HEK293 (cell line): ENCODE measurements around the gene TRAK1.

Experiments
- CTCF ChIA-PET: fragments of 350-600 bp; formaldehyde crosslinking; extraction: SDS; loops from one replicate; lab custom pipeline; 2021; ENCODE audit warnings: antibody characterized with exemption; lab: Yijun Ruan, JAX
- POLR2A ChIA-PET: fragments of 300-600 bp; formaldehyde crosslinking; extraction: SDS; loops from one replicate; lab custom pipeline; 2020; ENCODE audit warnings: antibody characterized with exemption, inconsistent platforms; lab: Yijun Ruan, JAX
- H3K27ac ChIP-seq: fragments of 200-500 bp; sonication (Bioruptor generic); 2 replicates; pipeline ENCODE4 v1.5.1; 2014; ENCODE audit warnings: low read depth, low read length, control low read depth, inconsistent platforms; ENCODE audit errors: extremely low read depth
- H3K36me3 ChIP-seq, 2 experiments: fragments of 200-500 bp in 1 of 2; sonication (Bioruptor generic) in 1 of 2; 1 replicate in 1 of 2; 2 replicates in 1 of 2; pipeline ENCODE4 v1.5.1; 2014 to 2017; ENCODE audit warnings: inconsistent platforms in 2 of 2, low read length in 2 of 2; ENCODE audit not compliant: control insufficient read depth in 2 of 2, insufficient read depth in 1 of 2
- H3K4me1 ChIP-seq: fragments of 200-500 bp; sonication (Bioruptor generic); 2 replicates; pipeline ENCODE4 v1.5.1; 2014; ENCODE audit warnings: mild to moderate bottlenecking, low read length, inconsistent platforms; ENCODE audit not compliant: control insufficient read depth, insufficient read depth
- H3K4me3 ChIP-seq: 2 replicates; pipeline ENCODE4 v1.5.1; 2011; ENCODE audit warnings: low read depth, mild to moderate bottlenecking, control low read depth, low read length, moderate library complexity
- H3K9me3 ChIP-seq: fragments of 200-500 bp; sonication (Bioruptor generic); 2 replicates; pipeline ENCODE4 v1.5.1; 2014; ENCODE audit warnings: low read depth, low read length, inconsistent platforms; ENCODE audit not compliant: control insufficient read depth, insufficient read depth
- BCL11B ChIP-seq: fragments of 450-650 bp; formaldehyde crosslinking; IDR thresholded peaks from 2 replicates; pipeline ENCODE4 v1.5.1; 2016; ENCODE audit warnings: low read depth, missing biosample characterization, missing genetic modification characterization
- BCL6B ChIP-seq: fragments of 450-650 bp; formaldehyde crosslinking; IDR thresholded peaks from 2 replicates; pipeline ENCODE4 v1.5.1; 2017; ENCODE audit warnings: missing biosample characterization, missing genetic modification characterization
- EGR2 ChIP-seq: fragments of 450-650 bp; formaldehyde crosslinking; IDR thresholded peaks from 2 replicates; pipeline ENCODE4 v1.5.1; 2016; ENCODE audit warnings: low read depth, missing biosample characterization, missing genetic modification characterization
- GLI2 ChIP-seq: fragments of 450-650 bp; formaldehyde crosslinking; IDR thresholded peaks from 2 replicates; pipeline ENCODE4; 2017; ENCODE audit warnings: missing biosample characterization, missing genetic modification characterization, low read depth, borderline replicate concordance
- PBX3 ChIP-seq: sonication (generic); formaldehyde crosslinking; IDR thresholded peaks from 2 replicates; pipeline ENCODE4 v1.8.1; 2022; ENCODE audit warnings: mild to moderate bottlenecking, moderate library complexity, missing genetic modification reagents
- SCRT2 ChIP-seq: fragments of 450-650 bp; formaldehyde crosslinking; IDR thresholded peaks from 2 replicates; pipeline ENCODE4 v1.5.1; 2016; ENCODE audit warnings: missing biosample characterization, missing genetic modification characterization
- SP7 ChIP-seq: fragments of 450-650 bp; formaldehyde crosslinking; IDR thresholded peaks from 2 replicates; pipeline ENCODE4 v1.5.1; 2016; ENCODE audit warnings: missing biosample characterization, missing genetic modification characterization
- ZBTB11 ChIP-seq: fragments of 450-650 bp; formaldehyde crosslinking; conservative IDR thresholded peaks from 2 replicates; pipeline ENCODE4 v1.5.1; 2016; ENCODE audit warnings: low read depth, missing biosample characterization, missing genetic modification characterization
- ZBTB17 ChIP-seq: fragments of 450-650 bp; formaldehyde crosslinking; IDR thresholded peaks from 2 replicates; pipeline ENCODE4 v1.5.1; 2016; ENCODE audit warnings: missing biosample characterization, missing genetic modification characterization
- ZBTB48 ChIP-seq: fragments of 450-650 bp; formaldehyde crosslinking; IDR thresholded peaks from 2 replicates; pipeline ENCODE4 v1.5.1; 2016; ENCODE audit warnings: missing biosample characterization, missing genetic modification characterization
- ZBTB49 ChIP-seq: fragments of 450-650 bp; formaldehyde crosslinking; IDR thresholded peaks from 2 replicates; pipeline ENCODE4 v1.5.1; 2016; ENCODE audit warnings: missing biosample characterization, missing genetic modification characterization, low read depth
- ZFHX2 ChIP-seq: fragments of 450-650 bp; formaldehyde crosslinking; conservative IDR thresholded peaks from 2 replicates; pipeline ENCODE4 v1.5.1; 2016; ENCODE audit warnings: missing biosample characterization, missing genetic modification characterization
- ZNF138 ChIP-seq: fragments of 450-650 bp; formaldehyde crosslinking; IDR thresholded peaks from 2 replicates; pipeline ENCODE4 v1.5.1; 2016; ENCODE audit warnings: missing biosample characterization, missing genetic modification characterization, borderline replicate concordance
- ZNF16 ChIP-seq: fragments of 450-650 bp; formaldehyde crosslinking; IDR thresholded peaks from 2 replicates; pipeline ENCODE4 v1.5.1; 2016; ENCODE audit warnings: low read depth, missing biosample characterization, missing genetic modification characterization
- ZNF169 ChIP-seq: fragments of 450-650 bp; formaldehyde crosslinking; IDR thresholded peaks from 2 replicates; pipeline ENCODE4 v1.5.1; 2016; ENCODE audit warnings: missing biosample characterization, missing genetic modification characterization
- ZNF221 ChIP-seq: fragments of 450-650 bp; formaldehyde crosslinking; IDR thresholded peaks from 2 replicates; pipeline ENCODE4 v1.5.1; 2017; ENCODE audit warnings: missing biosample characterization, missing genetic modification characterization, borderline replicate concordance
- ZNF791 ChIP-seq: fragments of 450-650 bp; formaldehyde crosslinking; IDR thresholded peaks from 2 replicates; pipeline ENCODE4 v1.5.1; 2016; ENCODE audit warnings: missing biosample characterization, missing genetic modification characterization

Gene TRAK1

GRCh38 chr3:42090973-42091731 lies at the start of gene TRAK1:
Gene TRAK1, plus strand, starts transcription at chr3:42091357. Its CDS starts 113 bp downstream, at chr3:42091470.
- Histone ChIP-seq H3K4me3 (no peak within 1 kb of the TSS), H3K36me3 (peaks cover 0 to 27% of the 10 kb centered on the region in 2 experiments; a peak in 1 of 3 replicates), H3K9me3 (no peaks in the 10 kb centered on the region), H3K27ac (no peak within 1 kb of the TSS), H3K4me1 (no peaks in the 10 kb centered on the region)
- ChIA-PET CTCF (interaction anchor here (0.9 to 1.3 kb wide), 2 partner anchors 8 to 100 kb away, joined by 4 to 5 read pairs; no protein-coding TSS in a partner anchor), POLR2A (no interaction called here)
- TF ChIP-seq BCL11B (tag by site-specific recombination) (no peak), SCRT2 (no peak), PBX3 (no peak)

- CTCF ChIA-PET = interaction anchor here (0.6 to 1.0 kb wide), 2 partner anchors 27 to 851 kb away, joined by 3 to 4 read pairs; no protein-coding TSS in a partner anchor
- no peaks in the 10 kb centered on the region for H3K36me3 ChIP-seq
- H3K4me1 ChIP-seq = peaks cover 14% of the 10 kb centered on the region
- POLR2A ChIA-PET = interaction anchor here (1.3 kb wide), 1 partner anchor 11 kb away, joined by 4 read pairs; no protein-coding TSS in a partner anchor
- no peak overlapping the region for H3K4me3 ChIP-seq
- TF ChIP-seq BCL6B (tag by site-specific recombination) (no peak), ZBTB17 (no peak), ZNF16 (tag by site-specific recombination) (no peak), ZNF138 (tag by site-specific recombination) (no peak), GLI2 (no peak), ZFHX2 (tag by site-specific recombination) (no peak)
- H3K27ac ChIP-seq = peak overlapping the region; percentile 60
- H3K9me3 ChIP-seq = no peaks in the 10 kb centered on the region
These were observed 48.4 kb upstream of the TRAK1 start for GRCh38 chr3:42042747-42043098.

- peaks cover 14% of the 10 kb centered on the region for H3K4me1 ChIP-seq
- ChIA-PET POLR2A (interaction anchor here (1.2 to 1.3 kb wide), 2 partner anchors 10 to 18 kb away, joined by 3 to 4 read pairs; no protein-coding TSS in a partner anchor), CTCF (interaction anchor here (0.6 to 1.0 kb wide), 2 partner anchors 27 to 850 kb away, joined by 3 to 4 read pairs; no protein-coding TSS in a partner anchor)
- H3K36me3 ChIP-seq = no peaks in the 10 kb centered on the region
- no peaks in the 10 kb centered on the region for H3K9me3 ChIP-seq
- H3K4me3 ChIP-seq = peak overlapping the region; percentile 21
- H3K27ac ChIP-seq = peak overlapping the region; percentile 60
- TF ChIP-seq ZNF169 (tag by site-specific recombination) (no peak), ZBTB11 (tag by site-specific recombination) (no peak), SP7 (tag by site-specific recombination) (peak; percentile 70), ZBTB49 (tag by site-specific recombination) (no peak), ZNF221 (tag by site-specific recombination) (no peak), EGR2 (tag by site-specific recombination) (no peak), ZBTB17 (peak; percentile 84), ZBTB48 (tag by site-specific recombination) (peak; percentile 51; the same call in 1 of the 2 replicates), ZNF791 (tag by site-specific recombination) (no peak)
These were observed 47.9 kb upstream of the TRAK1 start for GRCh38 chr3:42043099-42043813.
